ENCODE results near the gene CYTH4. TPM values are rescaled to one million over a fixed set of nuclear protein-coding genes. Genes with fewer than 3 reads are reported as not detected.

Gene CYTH4
- total RNA-seq, 4 donors from 2014 or later: 1.9 to 10.3 (median 3.4) TPM

- H3K9me3 ChIP-seq: no peaks in the 10 kb centered on the region
- intact Hi-C loops (cut with DNase I): no loop called here
- peaks cover 0 to 82% (median 0%) of the 10 kb centered on the region in 4 donors for H3K27me3 ChIP-seq
- H3K27ac ChIP-seq: no peak overlapping the region
- no peak overlapping the region for H3K4me3 ChIP-seq
- H3K36me3 ChIP-seq: no peaks in the 10 kb centered on the region
- H3K4me1 ChIP-seq: peaks cover 0 to 13% (median 0%) of the 10 kb centered on the region in 3 donors
- no peak for DNase-seq
- TF ChIP-seq POLR2A (IDR thresholded peaks at IDR 0.05) (no peak), CTCF (IDR thresholded peaks at IDR 0.05) (no peak)
Measured at GRCh38 chr22:37255558-37256006, 26.7 kb upstream of the CYTH4 start.

GRCh38 chr22:37256075-37256726, 26.1 kb upstream of the CYTH4 start:
- DNase-seq: no peak
- TF ChIP-seq CTCF (IDR thresholded peaks at IDR 0.05) (no peak), POLR2A (IDR thresholded peaks at IDR 0.05) (no peak)
- no peak overlapping the region for H3K27ac ChIP-seq
- H3K4me1 ChIP-seq: peaks cover 0 to 18% (median 0%) of the 10 kb centered on the region in 3 donors
- H3K4me3 ChIP-seq: no peak overlapping the region
- intact Hi-C loops (cut with DNase I): no loop called here
- peaks cover 0 to 84% (median 0%) of the 10 kb centered on the region in 4 donors for H3K27me3 ChIP-seq
- WGBS, 2 donors: 62 to 65% methylated on average over 7 to 9 of the region's 10 CpGs
- H3K9me3 ChIP-seq: no peaks in the 10 kb centered on the region
- H3K36me3 ChIP-seq: no peaks in the 10 kb centered on the region

GRCh38 chr22:37258005-37258752, 24.1 kb upstream of the CYTH4 start:
- peaks cover 0 to 18% (median 0%) of the 10 kb centered on the region in 3 donors for H3K4me1 ChIP-seq
- peaks cover 0 to 87% (median 0%) of the 10 kb centered on the region in 4 donors for H3K27me3 ChIP-seq
- intact Hi-C loops (cut with DNase I): no loop called here
- TF ChIP-seq CTCF (IDR thresholded peaks at IDR 0.05): no peak
- TF ChIP-seq POLR2A (IDR thresholded peaks at IDR 0.05): no peak
- no peak overlapping the region for H3K27ac ChIP-seq
- H3K36me3 ChIP-seq: no peaks in the 10 kb centered on the region
- no peak for DNase-seq
- H3K9me3 ChIP-seq: no peaks in the 10 kb centered on the region
- no peak overlapping the region for H3K4me3 ChIP-seq
- 75 to 89% methylated on average over 6 to 8 of the region's 9 CpGs for WGBS, 2 donors

- no peak overlapping the region for H3K27ac ChIP-seq
- H3K27me3 ChIP-seq: peaks cover 0 to 86% (median 0%) of the 10 kb centered on the region in 4 donors
- TF ChIP-seq CTCF (IDR thresholded peaks at IDR 0.05) (no peak), POLR2A (IDR thresholded peaks at IDR 0.05) (no peak)
- H3K4me1 ChIP-seq: peaks cover 0 to 18% (median 0%) of the 10 kb centered on the region in 3 donors
- no peak for DNase-seq
- intact Hi-C loops (cut with DNase I): no loop called here
- H3K9me3 ChIP-seq: peaks cover 0 to 4% (median 1%) of the 10 kb centered on the region in 3 donors
- no peak overlapping the region for H3K4me3 ChIP-seq
- H3K36me3 ChIP-seq: no peaks in the 10 kb centered on the region
- 74 to 77% methylated on average over 13 to 14 of the region's 14 CpGs for WGBS, 2 donors
Measured at GRCh38 chr22:37258753-37259401, 23.4 kb upstream of the CYTH4 start.
